Measurements from ENCODE around the gene HOXD13.

GRCh38 chr2:176137252-176137580, 44.7 kb downstream of the HOXD13 start:
- TF ChIP-seq EZH2 (IDR thresholded peaks at IDR 0.05) (no peak), POLR2AphosphoS5 (IDR thresholded peaks at IDR 0.05; ENCODE audit: borderline replicate concordance, low read depth, low read length) (no peak)

Data from SK-N-MC (cell line).